CD1c-positive myeloid dendritic cell (primary cell): Measurements from ENCODE around the gene UBXN6.

Experiments used
- DNase-seq: peaks from one replicate; pipeline ENCODE4 v3.0.0-alpha.2; 2016; ENCODE audit errors: extremely low spot score

UBXN6 gene

DNA sequence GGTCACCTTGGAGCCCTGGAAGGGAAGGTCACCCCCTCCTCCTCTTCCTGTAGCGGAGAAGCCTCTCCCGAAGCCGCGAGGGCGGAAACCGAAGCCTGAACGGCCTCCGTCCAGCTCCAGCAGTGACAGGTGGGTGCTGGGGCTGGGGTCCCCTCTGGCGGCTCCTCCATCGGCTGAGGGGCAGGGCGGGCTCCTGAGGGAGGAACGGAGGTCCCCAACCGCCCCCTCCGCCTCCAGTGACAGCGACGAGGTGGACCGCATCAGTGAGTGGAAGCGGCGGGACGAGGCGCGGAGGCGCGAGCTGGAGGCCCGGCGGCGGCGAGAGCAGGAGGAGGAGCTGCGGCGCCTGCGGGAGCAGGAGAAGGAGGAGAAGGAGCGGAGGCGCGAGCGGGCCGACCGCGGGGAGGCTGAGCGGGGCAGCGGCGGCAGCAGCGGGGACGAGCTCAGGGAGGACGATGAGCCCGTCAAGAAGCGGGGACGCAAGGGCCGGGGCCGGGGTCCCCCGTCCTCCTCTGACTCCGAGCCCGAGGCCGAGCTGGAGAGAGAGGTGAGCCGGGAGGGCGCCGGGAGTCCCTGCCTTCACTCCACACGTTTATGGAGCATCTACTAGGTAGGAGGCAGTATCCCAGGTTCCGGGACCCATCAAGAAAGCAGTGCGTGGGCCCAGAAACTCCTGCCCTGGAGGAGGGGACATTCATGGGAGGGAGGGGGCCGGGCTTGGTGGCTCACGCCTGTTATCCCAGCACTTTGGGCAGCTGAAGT is 36.5 kb upstream of the UBXN6 start:
- DNase-seq: no peak

- no peak for DNase-seq
These were observed 35.7 kb upstream of the UBXN6 start for GRCh38 chr19:4493104-4493928.

DNA sequence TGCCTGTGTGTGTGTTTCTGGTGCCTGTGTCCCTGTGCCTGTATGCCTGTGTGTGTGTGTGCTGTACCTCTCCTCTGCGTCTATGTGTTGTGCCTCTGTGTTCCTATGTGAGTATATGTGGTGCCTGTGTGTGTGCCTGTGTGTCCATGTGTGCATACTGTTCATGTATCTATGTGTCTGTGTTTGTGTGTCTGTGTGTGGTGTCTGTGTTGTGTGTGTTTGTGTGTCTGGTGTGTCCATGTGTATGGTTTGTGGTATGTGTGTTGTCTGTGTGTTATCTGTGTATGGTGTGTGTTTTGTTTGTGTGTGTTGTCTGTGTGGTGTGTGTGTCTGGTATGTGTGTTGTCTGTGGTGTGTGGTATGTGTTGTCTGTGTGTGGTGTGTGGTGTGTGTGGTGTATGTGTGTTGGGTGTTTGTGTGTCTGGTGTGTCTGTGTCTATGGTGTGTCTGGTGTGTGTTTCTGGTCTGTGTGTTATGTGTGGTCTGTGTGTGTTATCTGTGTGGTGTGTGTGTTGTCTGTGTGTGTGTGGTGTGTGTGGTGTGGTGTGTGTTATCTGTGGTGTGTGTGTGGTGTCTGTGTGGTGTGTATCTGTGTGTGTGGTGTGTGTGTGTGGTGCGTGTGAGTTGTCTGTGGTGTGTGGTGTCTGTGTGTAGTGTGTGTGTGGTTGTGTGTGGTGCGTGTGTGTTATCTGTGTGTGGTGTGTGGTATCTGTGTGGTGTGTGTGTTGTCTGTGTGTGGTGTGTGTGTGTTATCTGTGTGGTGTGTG is 34.9 kb upstream of the UBXN6 start:
- no peak for DNase-seq

GRCh38 chr19:4491446-4491845 is 33.9 kb upstream of the UBXN6 start:
- no peak for DNase-seq

DNA sequence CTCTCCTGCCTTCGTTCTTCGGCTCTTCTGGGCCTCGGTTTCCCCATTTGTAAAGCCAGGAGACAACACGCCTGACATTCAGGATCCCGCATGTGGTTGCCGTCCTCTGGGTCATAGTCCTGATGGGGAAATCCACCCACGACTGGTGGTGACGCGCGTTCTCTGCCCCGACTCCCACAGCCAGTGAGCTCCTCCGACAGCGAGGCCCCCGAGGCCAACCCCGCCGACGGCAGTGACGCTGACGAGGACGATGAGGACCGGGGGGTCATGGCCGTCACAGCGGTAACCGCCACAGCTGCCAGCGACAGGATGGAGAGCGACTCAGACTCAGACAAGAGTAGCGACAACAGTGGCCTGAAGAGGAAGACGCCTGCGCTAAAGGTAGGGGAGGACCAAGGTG is 30.9 kb upstream of the UBXN6 start:
- DNase-seq: no peak

DNA sequence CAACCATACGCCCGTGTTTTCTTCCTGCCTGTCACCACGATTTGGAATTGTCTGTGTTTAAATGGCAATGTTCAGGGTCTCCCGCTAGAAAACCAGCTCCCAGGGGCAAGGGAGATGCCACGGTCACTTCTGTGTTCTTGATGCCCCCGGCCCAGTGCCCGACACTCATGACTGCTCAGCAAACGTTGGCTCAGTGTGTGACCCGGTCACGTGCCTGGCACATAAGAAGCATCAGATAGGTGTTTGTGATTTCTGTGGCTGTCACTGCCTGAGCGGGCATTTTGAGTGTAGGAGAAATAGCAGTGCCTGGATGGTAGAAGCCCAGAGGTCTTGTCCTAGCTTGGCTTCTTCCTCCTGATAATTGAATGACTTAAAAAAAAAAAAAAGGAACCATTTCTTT is 30.0 kb upstream of the UBXN6 start:
- DNase-seq: no peak

- no peak for DNase-seq
These were observed 25.8 kb upstream of the UBXN6 start for GRCh38 chr19:4483385-4483784.

DNA sequence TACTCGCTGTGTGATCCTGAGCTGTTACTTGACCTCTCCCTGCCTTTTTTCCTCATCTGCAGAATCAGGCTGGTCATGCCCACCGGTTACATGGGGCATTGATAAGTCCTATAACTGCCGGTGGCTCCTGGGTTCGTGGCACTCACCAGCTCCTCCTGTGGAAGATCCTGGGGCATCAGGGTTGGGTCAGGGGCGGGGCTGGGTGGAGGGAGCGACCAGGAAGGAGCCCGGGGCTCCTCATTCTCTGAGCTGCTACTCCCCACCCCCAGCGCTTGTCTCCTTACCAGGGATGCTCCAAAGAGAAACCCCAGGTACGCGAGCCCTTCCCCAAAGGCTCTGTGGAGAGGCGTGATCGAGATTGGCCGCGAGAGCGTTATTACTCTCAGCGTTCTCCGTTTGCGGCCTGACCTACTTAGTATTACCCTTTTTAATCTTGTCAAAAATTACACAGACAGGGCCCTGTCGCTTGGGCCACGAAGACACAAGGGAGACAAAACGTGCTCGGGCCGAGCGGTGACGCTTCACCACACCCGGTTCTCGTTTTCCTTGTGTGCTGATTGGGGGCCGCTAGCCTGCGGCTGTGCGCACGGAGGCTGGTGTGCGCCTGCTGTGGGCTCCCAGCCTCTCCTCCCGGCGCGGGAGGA is 25.2 kb upstream of the UBXN6 start:
- no peak for DNase-seq

DNA sequence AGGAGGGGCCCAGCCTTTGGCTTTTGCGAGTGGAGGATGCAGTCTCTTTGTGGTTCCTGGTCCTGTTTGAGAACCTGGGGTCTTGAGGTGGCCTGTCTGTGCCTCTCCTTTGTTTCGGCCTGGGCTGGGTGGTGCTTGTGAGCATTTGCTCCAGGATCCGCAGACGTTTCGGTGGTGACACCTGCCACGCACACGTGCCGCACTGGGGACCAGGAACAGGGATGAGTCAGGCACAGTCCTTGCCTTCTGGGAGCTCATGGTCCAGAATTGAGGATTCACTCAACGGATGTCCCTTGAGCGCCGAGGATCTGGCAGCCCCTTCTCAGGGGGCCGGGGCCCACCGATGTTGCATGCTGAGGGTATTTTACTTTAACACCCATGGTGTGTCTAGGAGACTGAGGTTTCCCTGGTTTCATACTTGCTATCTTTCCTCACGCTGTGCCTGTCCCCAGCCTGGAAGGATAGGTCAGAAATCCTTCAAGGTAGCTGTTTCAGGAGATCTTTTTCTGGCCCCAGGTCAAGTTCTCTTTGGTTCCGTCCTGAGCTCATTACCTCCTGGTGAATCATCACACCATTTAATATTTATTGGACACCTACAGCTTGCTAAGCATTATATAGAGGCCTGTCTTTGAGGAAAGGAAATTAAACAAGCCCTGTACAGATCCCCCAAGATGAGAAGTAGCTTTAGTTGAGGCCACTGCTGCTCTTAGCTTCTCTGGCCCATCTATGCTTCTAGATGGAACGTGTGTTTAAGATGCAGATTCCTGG is 19.6 kb upstream of the UBXN6 start:
- no peak for DNase-seq

DNA sequence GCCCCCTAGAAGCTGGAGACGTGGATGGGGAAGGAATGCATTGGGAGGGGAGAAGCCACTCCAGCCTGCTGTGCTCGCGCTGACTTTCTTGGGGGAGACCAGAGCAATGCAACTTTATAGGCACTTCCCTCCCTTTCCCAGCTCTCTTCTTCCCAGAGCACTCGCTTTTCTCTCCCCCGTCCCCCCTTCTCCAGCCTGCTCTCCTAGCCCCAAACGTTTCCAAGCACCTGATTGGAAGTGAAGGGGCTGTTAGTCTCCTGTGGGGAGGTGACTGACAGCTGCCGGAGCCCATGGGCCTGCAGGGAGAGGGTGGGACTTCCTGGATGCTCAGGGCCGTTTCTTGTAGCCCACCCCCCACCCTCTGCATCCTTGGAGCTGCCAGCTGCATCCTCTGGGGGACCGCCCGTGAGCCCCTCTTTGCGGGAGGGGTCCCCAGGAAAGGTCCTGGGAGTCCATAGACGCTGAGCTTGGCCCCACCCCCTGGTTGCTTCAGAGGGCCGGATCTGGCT is 17.0 kb upstream of the UBXN6 start:
- no peak for DNase-seq

DNA sequence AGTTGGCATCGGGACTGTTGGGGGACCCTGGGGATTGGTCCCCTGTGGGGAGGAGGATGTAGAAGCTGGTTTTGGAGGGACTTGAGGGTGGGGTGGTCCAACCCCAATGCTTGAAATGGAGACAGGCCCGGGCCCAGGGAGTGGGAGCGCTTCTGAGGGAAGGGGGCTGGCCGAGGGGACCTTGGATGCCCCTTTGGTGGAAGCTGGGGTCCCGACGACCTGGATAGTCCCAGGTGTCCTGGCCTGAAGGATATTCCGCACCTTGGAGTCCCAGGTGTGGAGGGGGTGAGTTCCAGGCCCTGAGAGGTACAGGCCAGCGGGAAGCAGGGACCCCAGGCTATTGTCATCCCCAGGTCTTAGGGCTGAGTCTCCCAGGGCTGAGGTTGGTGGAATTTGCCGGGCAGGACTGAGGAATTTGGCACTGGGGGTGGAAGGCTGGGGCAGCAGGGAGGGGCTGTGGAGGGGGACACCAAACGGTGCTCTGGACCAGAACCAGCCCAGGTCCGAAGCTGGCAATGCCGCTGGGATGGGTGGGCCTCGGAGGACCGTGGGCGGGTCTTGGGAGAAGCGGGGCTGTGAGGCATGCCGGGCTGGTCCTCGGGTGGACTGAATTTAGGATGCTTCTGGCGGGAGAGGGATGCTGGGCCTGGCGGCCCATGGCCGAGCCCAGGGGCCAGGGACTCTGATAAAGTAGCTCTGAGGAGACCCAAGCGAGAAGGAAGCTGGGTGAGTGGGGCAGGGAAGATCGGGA is 16.3 kb upstream of the UBXN6 start:
- DNase-seq: no peak

DNA sequence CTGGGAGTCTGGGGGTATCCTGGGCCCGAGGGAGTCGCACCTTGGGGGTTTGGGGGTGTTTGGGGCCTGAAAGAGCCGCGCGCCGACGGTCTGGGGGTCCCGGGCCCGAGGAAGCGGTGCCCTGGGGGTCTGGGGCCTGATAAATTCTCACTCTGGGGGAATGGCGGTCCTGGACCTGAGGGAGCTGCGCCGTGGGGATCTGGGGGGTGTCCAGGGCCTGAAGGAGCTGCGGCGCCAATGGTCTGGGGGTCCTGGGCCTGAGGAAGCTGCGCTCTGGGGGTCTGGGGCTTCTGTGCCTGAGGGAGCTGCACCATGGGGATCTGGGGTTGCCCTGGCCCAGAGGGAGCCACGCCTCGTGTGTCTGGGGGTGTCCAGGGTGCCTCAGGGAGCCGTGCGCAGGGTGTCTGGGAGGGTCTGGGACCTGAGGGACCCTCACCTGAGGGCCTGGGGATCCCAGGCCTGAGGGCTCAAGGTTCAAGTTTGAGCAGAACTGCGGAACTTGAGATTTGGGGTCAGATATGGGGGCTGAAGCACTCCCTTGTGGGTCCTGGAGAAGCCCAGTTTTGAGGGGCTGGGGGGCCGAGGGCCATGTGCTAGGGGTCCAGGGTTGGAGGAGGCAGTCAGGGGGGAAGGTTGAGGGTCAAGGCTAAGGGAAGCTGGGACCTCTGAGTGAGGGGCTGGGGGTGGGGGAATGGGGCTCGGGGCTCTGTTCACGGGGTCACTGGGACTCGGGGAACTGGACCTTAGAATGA is 15.6 kb upstream of the UBXN6 start:
- no peak for DNase-seq

- no peak for DNase-seq
These were observed 14.8 kb upstream of the UBXN6 start, which contains the start of gene HDGFL2 for GRCh38 chr19:4472174-4472974. Gene HDGFL2 (plus strand): TSS chr19:4472297. CDS start chr19:4472351, 54 bp downstream.

DNA sequence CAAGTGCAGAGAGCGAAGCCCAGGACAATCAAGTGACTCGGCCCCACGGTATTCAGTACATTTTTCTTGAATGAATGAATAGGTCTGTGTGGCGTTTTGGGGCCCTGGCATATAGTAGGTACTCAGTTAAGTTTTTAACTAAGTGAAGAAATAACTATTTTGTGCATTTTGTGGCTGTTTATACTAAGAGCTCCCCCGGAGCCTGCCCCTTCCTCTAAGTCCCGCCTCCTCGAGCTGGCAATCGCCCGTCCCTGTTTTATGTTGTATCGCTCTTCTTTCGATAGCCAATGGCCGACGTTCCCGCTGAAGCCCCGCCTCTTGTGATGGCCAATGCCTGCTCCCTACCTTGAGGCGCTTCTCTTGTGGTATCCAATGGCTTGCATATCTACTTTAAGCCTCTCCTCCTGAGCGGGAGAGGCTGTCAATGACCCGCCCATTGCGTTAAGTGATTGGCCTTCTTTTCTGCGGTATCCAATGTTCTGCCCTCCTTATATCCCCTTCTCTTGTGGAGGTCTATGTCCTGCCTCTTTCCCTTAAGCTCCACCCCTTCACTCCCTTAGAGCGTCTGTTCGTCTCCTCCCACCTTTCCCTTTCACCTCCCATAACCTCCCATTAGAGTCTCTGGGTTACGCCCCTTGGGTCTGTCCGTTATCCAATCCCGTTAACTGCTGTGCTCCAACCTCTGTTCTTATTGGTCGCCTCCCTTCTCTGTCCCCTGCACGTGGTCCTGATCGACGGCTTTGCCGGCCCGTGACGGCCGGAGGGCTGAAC is 14.0 kb upstream of the UBXN6 start:
- DNase-seq: peak; percentile 99

GRCh38 chr19:4467835-4468234 is 10.2 kb upstream of the UBXN6 start:
- DNase-seq: no peak

GRCh38 chr19:4464815-4465581 is 7.4 kb upstream of the UBXN6 start:
- DNase-seq: no peak
